Stimulated activated naive B cell treated with anti-CD40 and anti-IgM and Interleukin-4, amounts not matched to agents 10 μg/mL and 1 μg/mL and 100 μg/mL, for 72 hours (primary cell): Measurements from ENCODE around the gene TMEM109.
A peak's percentile ranks its signal among the peaks of the same experiment; 100 is the strongest.

ENCODE experiments used
- ATAC-seq, 2 donors: fragments of 150-1000 bp; cut with Tn5 transposase; replicated peaks; 2 replicates each; pipeline ENCODE4 v1.10.0; 2021; ENCODE audit warnings: moderate library complexity in 1 of 2
- DNase-seq: peaks from one replicate; pipeline ENCODE4 v3.0.0; 2021
- H3K27ac Mint-ChIP-seq: one replicate; pipeline ENCODE4 v1.8.0; 2022; ENCODE audit warnings: mild to moderate bottlenecking, mixed read lengths
- H3K27me3 Mint-ChIP-seq, 2 donors: one replicate each; pipeline ENCODE4 v1.8.0; 2022; ENCODE audit warnings: mixed read lengths in 2 of 2
- H3K36me3 Mint-ChIP-seq, 2 donors: one replicate each; pipeline ENCODE4 v1.8.0; 2022; ENCODE audit warnings: mixed read lengths in 2 of 2, mild to moderate bottlenecking in 1 of 2
- H3K4me1 Mint-ChIP-seq, 2 donors: one replicate each; pipeline ENCODE4 v1.8.0; 2022; ENCODE audit warnings: mixed read lengths in 2 of 2, mild to moderate bottlenecking in 1 of 2
- H3K4me3 Mint-ChIP-seq, 2 donors: one replicate each; pipeline ENCODE4 v1.8.0; 2022; ENCODE audit warnings: mild to moderate bottlenecking in 2 of 2, mixed read lengths in 2 of 2, moderate library complexity in 1 of 2
- H3K9me3 Mint-ChIP-seq, 2 donors: one replicate each; pipeline ENCODE4 v1.8.0; 2022; ENCODE audit warnings: mixed read lengths in 2 of 2, mild to moderate bottlenecking in 1 of 2

TMEM109 gene

DNA sequence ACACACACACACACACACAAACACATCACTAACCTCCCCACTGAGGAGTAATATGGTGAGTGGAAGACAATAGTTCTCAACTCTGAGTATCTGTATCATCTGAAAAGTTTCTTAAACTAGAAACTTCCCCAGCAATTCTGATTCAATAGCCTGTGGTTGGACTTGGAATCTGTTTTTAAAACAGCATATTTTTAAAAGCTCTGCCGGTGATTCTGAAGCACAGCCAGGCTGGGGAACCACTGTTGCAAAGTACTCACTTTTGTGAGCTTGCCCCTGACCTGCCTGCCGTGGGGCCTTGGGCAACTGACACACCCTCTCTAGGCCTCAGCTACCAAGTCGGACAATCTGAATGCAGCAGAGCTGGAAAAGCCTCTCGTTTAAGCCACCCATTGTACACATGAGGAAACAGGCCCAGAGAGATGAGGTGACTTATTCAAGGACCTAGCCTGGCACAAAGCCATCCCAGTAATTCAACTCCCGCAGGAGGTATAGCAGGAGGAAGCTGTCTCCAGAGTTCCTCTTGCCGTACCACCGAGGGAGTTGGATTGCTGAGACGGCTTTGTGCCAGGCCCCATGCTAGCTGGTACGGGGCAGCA lies 29.1 kb downstream of the TMEM109 start:
- Mint-ChIP-seq H3K36me3 (peaks cover 77 to 82% of the 10 kb centered on the region in 2 donors), H3K4me3 (no peak overlapping the region), H3K27me3 (no peaks in the 10 kb centered on the region), H3K4me1 (peaks cover 50 to 82% of the 10 kb centered on the region in 2 donors), H3K27ac (no peak overlapping the region), H3K9me3 (no peaks in the 10 kb centered on the region)
- ATAC-seq (no peak), DNase-seq (no peak)

DNA sequence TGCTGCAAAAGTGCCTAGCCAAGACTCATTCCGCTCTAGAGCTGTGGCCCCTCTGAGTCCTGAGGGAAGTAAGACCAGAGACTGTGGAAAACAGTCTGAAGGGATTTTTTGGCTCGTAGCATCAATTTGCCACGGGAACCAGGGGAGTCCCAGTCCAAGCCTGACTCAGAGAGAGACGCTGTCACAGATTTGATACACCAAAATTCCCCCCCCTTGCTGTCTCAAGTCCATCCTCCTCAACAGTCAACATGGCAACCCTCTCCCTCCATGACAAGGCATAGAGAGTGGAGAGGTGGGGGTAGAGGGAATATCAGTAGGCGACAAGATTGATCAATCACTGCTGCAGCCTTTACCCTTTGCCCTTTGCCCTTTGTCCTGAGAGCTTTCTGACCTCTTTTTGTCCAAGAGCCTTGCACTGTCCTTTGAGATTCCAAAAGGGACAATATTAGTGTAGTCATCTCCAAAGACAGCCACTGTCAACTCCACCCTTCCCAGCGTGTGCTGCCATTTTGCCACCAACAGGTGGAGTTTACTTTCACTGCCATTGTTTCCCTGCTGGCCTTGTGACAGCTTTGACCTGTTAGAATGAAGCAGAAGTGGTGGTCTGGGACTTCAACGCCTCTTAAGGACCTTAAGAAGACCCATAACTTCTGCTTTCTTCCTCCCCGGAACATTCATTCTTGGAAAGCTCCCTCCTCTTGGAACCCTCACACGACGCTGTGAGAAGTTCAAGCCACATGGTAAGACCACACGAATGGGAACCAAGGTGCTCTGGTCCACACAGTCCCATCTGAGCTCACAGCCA lies 30.7 kb downstream of the TMEM109 start:
- Mint-ChIP-seq H3K4me1 (peaks cover 56 to 89% of the 10 kb centered on the region in 2 donors), H3K27ac (peak overlapping the region; percentile 65), H3K36me3 (peaks cover 77% of the 10 kb centered on the region in 2 donors), H3K9me3 (no peaks in the 10 kb centered on the region), H3K4me3 (peak overlapping the region in 1 of 2 donors; percentile 19), H3K27me3 (no peaks in the 10 kb centered on the region)
- no peak for DNase-seq
- peak; percentile 55 to 69 for ATAC-seq

DNA sequence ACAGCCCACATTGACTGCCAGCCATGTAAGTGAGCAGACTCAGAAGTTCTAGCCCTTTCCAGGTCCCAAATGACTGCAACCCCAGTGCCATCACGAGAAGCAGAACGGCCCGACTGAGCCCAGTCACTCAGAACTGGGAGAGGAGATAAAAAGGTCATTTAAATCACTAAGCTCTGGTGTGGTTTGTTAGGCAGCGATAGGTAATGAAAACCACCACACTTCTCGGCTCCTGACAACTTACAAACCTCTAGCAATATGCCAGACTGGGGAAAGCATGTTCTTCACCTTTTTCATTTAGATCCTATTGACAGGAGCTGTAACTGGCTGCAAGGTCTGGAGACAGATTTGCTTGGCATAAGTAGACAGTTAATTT lies 31.3 kb downstream of the TMEM109 start:
- peaks cover 55 to 95% of the 10 kb centered on the region in 2 donors for H3K4me1 Mint-ChIP-seq
- peak overlapping the region; percentile 63 for H3K27ac Mint-ChIP-seq
- no peak overlapping the region for H3K4me3 Mint-ChIP-seq
- peaks cover 73 to 77% of the 10 kb centered on the region in 2 donors for H3K36me3 Mint-ChIP-seq
- ATAC-seq (no peak), DNase-seq (no peak)
- H3K27me3 Mint-ChIP-seq: no peaks in the 10 kb centered on the region
- no peaks in the 10 kb centered on the region for H3K9me3 Mint-ChIP-seq

DNA sequence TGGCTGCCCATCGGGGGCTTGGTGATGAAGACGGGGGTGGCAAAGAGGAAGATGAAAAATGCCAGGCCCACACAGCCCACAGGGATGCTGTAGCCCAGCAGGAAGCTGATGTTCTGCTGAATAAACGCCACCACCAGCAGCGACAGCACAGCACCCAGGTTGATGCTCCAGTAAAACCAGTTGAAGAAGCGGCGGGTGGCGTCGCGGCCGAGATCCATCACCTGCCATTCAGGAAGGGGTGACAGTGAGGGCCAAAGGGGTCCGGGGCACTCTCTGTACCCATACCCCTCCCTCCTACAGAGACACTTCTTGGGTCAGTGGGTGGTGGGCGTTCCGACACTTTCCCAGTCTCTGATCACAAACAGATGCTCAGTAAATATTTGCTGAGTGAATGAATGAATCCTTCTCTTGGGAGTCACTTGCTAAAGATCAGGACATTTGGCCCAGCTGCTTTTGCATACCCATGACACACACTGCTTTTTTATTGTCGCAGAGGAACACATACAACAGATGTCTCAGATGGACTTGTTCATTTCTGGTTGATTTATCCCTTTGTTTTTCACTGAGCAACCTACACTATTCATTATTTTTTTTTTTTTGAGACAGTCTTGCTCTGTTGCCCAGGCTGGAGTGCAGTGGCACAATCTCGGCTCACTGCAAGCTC lies 32.8 kb downstream of the TMEM109 start:
- peaks cover 63 to 65% of the 10 kb centered on the region in 2 donors for H3K36me3 Mint-ChIP-seq
- no peak overlapping the region for H3K4me3 Mint-ChIP-seq
- DNase-seq: no peak
- no peaks in the 10 kb centered on the region for H3K27me3 Mint-ChIP-seq
- H3K4me1 Mint-ChIP-seq: peaks cover 54 to 90% of the 10 kb centered on the region in 2 donors
- peak overlapping the region; percentile 86 for H3K27ac Mint-ChIP-seq
- no peaks in the 10 kb centered on the region for H3K9me3 Mint-ChIP-seq
- no peak for ATAC-seq

DNA sequence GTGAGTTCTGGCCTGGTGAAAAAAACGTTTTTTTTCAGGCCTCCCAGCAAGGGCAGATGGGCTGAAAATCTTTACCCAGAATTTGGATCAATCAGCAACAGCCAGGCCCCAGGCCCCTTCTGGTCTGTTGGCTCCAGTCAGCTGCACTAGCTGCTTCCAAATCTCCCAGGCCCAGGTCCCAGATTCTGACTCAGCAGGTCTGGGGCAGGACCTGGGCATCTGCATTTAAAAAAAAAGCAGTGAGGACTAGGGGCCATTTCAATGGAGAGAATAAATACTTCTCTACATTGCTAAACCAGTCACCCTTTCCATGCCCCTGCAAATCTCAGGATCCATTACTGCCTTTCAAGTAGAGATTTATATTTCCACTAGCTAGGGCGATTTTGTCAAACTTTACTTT lies 33.7 kb downstream of the TMEM109 start:
- Mint-ChIP-seq H3K27ac (peak overlapping the region; percentile 5), H3K4me1 (peaks cover 52 to 88% of the 10 kb centered on the region in 2 donors), H3K36me3 (peaks cover 55 to 57% of the 10 kb centered on the region in 2 donors), H3K4me3 (no peak overlapping the region), H3K27me3 (no peaks in the 10 kb centered on the region), H3K9me3 (no peaks in the 10 kb centered on the region)
- DNase-seq (no peak), ATAC-seq (no peak)

DNA sequence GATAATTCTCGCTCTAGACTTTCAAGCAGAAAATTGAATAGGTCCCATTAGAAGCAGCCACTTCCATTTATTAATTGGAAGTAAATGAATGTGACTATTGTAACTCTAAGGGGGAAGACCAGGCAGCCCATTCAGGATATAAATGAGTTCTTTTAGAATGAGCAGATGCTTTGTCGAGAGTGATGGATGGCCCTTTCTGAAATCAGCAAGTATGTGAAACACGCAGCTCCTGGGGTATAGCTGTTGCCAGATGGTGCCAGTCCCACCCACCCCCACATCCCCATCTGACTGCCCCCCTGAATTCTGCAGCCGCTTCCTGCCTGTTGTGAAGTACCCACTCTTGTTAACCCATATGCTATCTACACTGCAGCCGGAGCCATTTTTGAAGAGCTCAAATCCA lies 34.3 kb downstream of the TMEM109 start:
- Mint-ChIP-seq H3K4me3 (peak overlapping the region; percentile 83 to 94), H3K27me3 (no peaks in the 10 kb centered on the region), H3K36me3 (peaks cover 52% of the 10 kb centered on the region in 2 donors), H3K4me1 (peaks cover 53 to 88% of the 10 kb centered on the region in 2 donors), H3K9me3 (no peaks in the 10 kb centered on the region), H3K27ac (peak overlapping the region; percentile 48)
- DNase-seq: no peak
- no peak for ATAC-seq

DNA sequence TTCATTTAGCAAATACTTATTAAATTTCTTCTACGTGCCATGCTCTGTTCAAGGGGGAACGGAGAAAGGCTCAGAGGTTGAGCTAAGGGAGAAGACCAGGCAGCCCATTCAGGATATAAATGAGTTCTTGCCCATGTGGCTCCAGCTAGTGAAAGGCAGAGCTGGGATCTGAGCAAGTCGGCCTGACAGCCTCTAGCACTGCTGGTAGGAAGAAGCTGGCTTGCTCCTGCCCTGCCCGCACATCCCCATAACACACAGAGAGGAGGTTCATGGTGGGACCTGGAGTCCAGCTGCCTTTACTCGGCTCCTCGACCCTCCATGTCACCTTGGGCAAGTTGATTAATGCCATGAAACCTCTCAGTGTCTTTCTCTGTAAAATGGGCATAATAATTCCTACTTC lies 36.1 kb downstream of the TMEM109 start:
- DNase-seq (no peak), ATAC-seq (no peak)
- Mint-ChIP-seq H3K36me3 (peaks cover 36 to 37% of the 10 kb centered on the region in 2 donors), H3K4me3 (peak overlapping the region; percentile 94 to 98), H3K9me3 (no peaks in the 10 kb centered on the region), H3K4me1 (peaks cover 51 to 85% of the 10 kb centered on the region in 2 donors), H3K27ac (peak overlapping the region; percentile 90), H3K27me3 (no peaks in the 10 kb centered on the region)

DNA sequence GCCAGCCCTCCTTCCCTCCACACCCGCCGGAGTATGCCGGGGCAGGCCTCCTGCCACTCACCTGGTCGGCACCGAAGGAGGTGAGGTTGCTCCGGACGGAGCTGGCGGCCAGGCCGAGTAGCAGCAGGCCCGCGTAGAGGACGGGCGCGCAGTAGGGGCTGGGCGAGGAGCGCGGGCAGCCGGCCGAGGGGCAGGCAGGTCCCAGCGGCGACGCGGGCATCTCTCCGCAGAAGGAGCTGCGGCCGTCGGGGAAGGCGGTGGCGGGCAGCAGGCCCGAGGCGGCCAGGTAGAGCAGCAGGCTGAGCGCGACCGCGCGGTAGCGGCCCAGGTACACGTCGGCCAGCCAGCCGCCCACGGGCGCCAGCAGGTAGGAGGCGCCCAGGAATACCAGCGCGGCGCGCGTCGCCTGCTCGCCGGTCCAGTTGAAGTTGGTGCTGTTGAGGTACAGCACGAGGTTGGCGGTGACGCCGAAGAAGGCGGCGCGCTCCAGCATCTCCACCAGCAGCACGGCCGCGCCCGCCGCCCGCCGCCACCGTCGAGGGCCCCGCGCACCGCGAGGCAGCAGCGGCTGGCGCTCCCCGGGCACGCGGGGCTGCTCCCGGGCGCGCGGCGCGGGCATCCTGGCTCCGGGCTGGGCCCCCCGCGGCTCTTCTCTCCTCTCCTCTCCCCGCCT lies 37.1 kb downstream of the TMEM109 start:
- ATAC-seq (peak; percentile 5 to 7), DNase-seq (no peak)
- H3K9me3 Mint-ChIP-seq: no peaks in the 10 kb centered on the region
- peaks cover 26 to 27% of the 10 kb centered on the region in 2 donors for H3K36me3 Mint-ChIP-seq
- peak overlapping the region; percentile 94 to 98 for H3K4me3 Mint-ChIP-seq
- peak overlapping the region; percentile 98 for H3K27ac Mint-ChIP-seq
- H3K4me1 Mint-ChIP-seq: peaks cover 45 to 82% of the 10 kb centered on the region in 2 donors
- no peaks in the 10 kb centered on the region for H3K27me3 Mint-ChIP-seq

DNA sequence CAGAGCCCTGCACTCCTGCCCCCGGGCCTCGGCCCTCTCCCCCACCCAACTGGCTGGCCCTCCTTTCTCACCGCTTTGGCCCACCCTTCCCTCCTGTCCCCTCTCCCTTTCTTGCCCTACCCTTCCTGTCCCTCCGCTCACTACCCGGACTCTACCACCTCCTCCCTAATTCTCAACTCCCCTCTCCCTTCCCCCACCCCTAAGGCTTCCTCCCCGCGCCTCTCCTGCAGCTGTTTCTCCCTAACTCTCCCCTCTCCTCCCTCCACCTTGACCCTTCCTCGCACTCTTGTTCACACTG lies 37.6 kb downstream of the TMEM109 start:
- peak; percentile 13 to 23 for ATAC-seq
- peak overlapping the region; percentile 98 for H3K27ac Mint-ChIP-seq
- DNase-seq: no peak
- peaks cover 21 to 22% of the 10 kb centered on the region in 2 donors for H3K36me3 Mint-ChIP-seq
- H3K4me3 Mint-ChIP-seq: peak overlapping the region; percentile 94 to 98
- peaks cover 41 to 77% of the 10 kb centered on the region in 2 donors for H3K4me1 Mint-ChIP-seq
- H3K27me3 Mint-ChIP-seq: no peaks in the 10 kb centered on the region
- H3K9me3 Mint-ChIP-seq: no peaks in the 10 kb centered on the region

DNA sequence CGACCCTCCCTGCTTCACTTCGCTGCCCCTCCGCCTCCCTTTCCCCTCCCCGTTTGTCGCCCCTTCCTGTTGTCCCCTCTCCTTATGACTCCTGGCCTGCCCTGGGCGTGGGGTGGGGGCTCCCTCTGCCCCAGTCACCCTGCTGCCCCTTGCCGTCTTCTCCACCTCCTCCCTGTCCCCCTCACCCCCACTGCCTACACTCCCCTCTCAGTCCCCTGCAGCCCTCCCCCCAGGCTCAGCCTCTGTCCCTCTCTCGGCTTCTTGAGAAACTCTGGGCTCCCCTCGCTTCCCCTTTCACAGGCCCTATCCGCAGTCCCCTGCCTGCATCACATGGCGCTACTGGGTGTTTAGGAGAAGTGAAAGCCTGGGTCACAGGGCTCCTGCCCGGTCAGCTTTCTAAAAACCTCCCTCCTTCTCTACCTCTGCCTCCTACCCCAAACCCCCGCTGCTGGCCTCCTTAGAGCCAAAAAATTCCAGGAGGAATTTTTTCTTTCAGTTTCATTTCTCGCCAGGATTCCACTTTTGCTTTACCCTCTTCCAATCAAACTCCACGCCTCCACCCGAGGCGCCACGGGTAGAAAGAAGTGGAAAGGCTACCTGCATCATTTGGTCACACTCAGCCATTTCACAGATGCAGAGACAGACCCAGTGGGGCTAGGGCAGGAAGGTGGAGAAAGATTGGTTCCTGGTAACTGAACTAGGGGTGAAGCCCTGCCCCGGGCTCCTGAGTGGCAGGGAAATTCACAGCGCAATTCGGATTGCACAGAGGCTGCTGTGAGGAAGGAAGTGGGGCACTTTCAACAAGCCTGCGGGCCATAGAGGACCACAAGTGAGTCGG lies 38.2 kb downstream of the TMEM109 start, which contains the start of gene SLC15A3:
TSS of gene SLC15A3 (minus strand) at position 273 of the 838 bp plus-strand sequence. CDS start 625 bp downstream, outside the sequence.
- DNase-seq (peak; percentile 89), ATAC-seq (peak; percentile 84 to 91)
- Mint-ChIP-seq H3K27ac (peak within 1 kb of the TSS; percentile 98), H3K27me3 (no peaks in the 10 kb centered on the region), H3K9me3 (no peaks in the 10 kb centered on the region), H3K36me3 (peaks cover 15 to 17% of the 10 kb centered on the region in 2 donors), H3K4me1 (peaks cover 38 to 71% of the 10 kb centered on the region in 2 donors), H3K4me3 (peak within 1 kb of the TSS; percentile 94 to 98)

DNA sequence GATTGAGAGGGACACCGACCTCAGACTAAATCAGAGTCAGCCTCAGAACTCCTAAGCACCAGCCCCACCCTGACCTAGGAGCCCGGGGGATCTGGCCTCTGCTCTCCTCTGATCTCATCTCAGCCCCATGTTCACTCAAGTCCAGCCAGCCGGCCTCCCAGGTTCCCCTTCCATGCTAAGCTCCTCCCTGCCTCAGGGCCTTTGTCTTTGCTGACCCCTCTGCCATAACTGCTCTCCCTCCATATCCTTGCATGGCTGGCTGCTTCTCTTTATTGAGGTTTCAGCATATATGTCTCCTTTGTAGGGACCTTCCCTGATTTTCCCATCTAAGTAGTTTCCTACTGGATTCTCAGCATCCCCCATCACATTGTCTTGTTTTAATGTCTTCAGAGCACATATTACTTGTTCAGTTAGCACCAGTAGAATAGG lies 38.8 kb downstream of the TMEM109 start:
- DNase-seq: no peak
- Mint-ChIP-seq H3K4me3 (peak overlapping the region; percentile 94 to 98), H3K4me1 (peaks cover 39 to 65% of the 10 kb centered on the region in 2 donors), H3K9me3 (no peaks in the 10 kb centered on the region), H3K36me3 (peaks cover 10 to 15% of the 10 kb centered on the region in 2 donors), H3K27ac (peak overlapping the region; percentile 98), H3K27me3 (no peaks in the 10 kb centered on the region)
- no peak for ATAC-seq

DNA sequence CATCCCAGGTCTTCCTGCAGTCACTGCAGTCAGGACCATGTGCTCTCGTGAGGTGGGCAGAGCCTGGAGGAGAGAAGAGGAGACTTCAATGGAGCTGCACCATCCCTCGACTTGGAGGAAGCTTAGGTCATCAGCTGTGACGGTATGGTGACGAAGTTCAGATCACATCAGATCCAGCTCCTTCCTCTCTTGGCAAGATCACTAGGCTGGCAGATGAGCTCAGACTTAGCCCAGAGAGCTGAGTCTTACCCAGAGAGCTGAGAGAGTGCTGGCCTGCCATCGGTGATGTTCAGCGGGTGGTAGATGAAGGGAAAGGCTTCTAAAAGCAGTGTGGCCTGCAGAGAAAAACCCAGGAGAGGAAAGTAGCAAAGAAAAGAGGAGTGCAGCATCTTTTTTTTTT lies 39.8 kb downstream of the TMEM109 start:
- ATAC-seq: peak in 1 of 2 donors; percentile 7
- Mint-ChIP-seq H3K36me3 (peaks cover 6 to 9% of the 10 kb centered on the region in 2 donors), H3K27ac (peak overlapping the region; percentile 98)

DNA sequence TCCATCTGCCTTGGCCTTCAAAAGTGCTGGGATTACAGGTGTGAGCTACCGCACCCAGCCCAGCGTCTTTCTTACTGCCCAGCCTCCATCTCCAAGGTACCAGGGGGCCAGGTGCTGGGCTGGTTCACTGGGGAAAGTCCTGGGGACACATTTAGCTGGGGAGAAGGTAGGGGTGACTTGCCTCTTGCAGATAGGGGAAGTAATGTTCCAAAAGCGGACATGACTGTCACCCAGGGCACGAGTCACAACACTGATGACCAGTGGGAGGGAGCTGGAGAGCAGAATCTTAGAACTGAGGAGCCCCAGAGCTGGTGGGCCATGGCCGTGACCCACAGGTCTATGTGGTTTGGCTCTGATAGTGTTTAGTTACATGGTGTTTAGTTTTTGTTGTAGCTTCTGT lies 40.5 kb downstream of the TMEM109 start:
- Mint-ChIP-seq H3K9me3 (no peaks in the 10 kb centered on the region), H3K27me3 (no peaks in the 10 kb centered on the region), H3K4me1 (peaks cover 30 to 48% of the 10 kb centered on the region in 2 donors), H3K36me3 (peaks cover 2 to 4% of the 10 kb centered on the region in 2 donors), H3K4me3 (peak overlapping the region; percentile 56 to 57), H3K27ac (peak overlapping the region; percentile 96)
- peak; percentile 59 for DNase-seq
- ATAC-seq: peak; percentile 30 to 38

More for the DNA sequence above, 39.8 kb downstream of the TMEM109 start:
- Mint-ChIP-seq H3K4me3 (peak overlapping the region; percentile 28 to 67), H3K4me1 (peaks cover 35 to 55% of the 10 kb centered on the region in 2 donors), H3K9me3 (no peaks in the 10 kb centered on the region), H3K27me3 (no peaks in the 10 kb centered on the region)
- no peak for DNase-seq
